Astrocyte (in vitro differentiated cells and primary cell): ENCODE results near the gene AK1.

Experiments used
- CTCF ChIP-seq: IDR thresholded peaks from 2 replicates; pipeline ENCODE4 v1.5.1; 2011; ENCODE audit warnings: low read depth, mild to moderate bottlenecking, inconsistent platforms, low read length, moderate library complexity; ENCODE audit not compliant: insufficient read depth
- EZH2 ChIP-seq: IDR thresholded peaks from 2 replicates; pipeline ENCODE4 v1.6.1; 2012; ENCODE audit warnings: mild to moderate bottlenecking, low read length, inconsistent platforms; ENCODE audit not compliant: insufficient read depth

DNA sequence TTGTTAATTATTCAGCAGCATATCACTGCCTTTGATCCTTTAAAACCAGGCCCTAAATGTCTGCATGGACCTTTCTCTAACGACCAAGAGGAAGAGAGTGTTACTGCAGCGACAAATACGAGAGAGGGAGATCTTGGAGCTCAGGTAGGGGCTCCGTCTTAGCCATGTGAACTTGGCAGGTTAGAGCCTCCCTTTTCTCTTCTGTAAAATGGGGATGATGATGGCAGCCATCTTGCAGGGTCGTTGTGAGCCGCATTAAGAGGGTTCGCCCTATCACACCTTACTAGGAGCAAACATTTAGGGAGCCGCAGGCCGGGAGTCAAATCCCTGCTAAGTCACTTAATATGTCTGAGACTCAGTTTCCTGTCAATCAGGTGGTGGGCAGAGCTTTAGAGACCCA, 24.6 kb downstream of the AK1 start:
- TF ChIP-seq EZH2 (no peak), CTCF (no peak)
